DOHH2 (cell line): ENCODE results near the gene PACS2.

ENCODE experiments used
- H3F3A ChIP-seq: fragments of 200-600 bp; sonication (generic), shearing (Covaris generic); 2 replicates; pipeline ENCODE4 v1.6.0; 2016; ENCODE audit warnings: antibody characterized with exemption, mild to moderate bottlenecking; ENCODE audit not compliant: control insufficient read depth, insufficient read depth
- H3K27ac ChIP-seq: fragments of 200-600 bp; sonication (generic); 2 replicates; pipeline ENCODE4 v1.5.1; 2014; ENCODE audit warnings: low read depth, mild to moderate bottlenecking, low read length, moderate library complexity
- H3K27me3 ChIP-seq: fragments of 200-600 bp; sonication (generic); 2 replicates; pipeline ENCODE4 v1.6.1; 2014; ENCODE audit warnings: mild to moderate bottlenecking, low read length, mixed read lengths; ENCODE audit not compliant: control insufficient read depth
- H3K36me3 ChIP-seq: fragments of 200-600 bp; sonication (generic); 2 replicates; pipeline ENCODE4 v1.6.1; 2014; ENCODE audit warnings: mild to moderate bottlenecking, low read length, moderate library complexity, mixed read lengths; ENCODE audit not compliant: control insufficient read depth
- H3K4me1 ChIP-seq: fragments of 200-600 bp; sonication (generic); 2 replicates; pipeline ENCODE4 v1.6.1; 2014; ENCODE audit warnings: mild to moderate bottlenecking, low read length, mixed read lengths; ENCODE audit not compliant: control insufficient read depth
- H3K4me2 ChIP-seq: fragments of 200-600 bp; sonication (generic); 2 replicates; pipeline ENCODE4 v1.6.0; 2014; ENCODE audit warnings: mild to moderate bottlenecking, low read length, moderate library complexity
- H3K4me3 ChIP-seq: fragments of 200-600 bp; sonication (generic); 2 replicates; pipeline ENCODE4 v1.5.1; 2014; ENCODE audit warnings: mild to moderate bottlenecking, low read length, mixed read lengths
- H3K79me2 ChIP-seq: fragments of 200-600 bp; sonication (generic); 2 replicates; pipeline ENCODE4 v1.6.1; 2014; ENCODE audit warnings: mild to moderate bottlenecking, low read length, mixed read lengths; ENCODE audit not compliant: control insufficient read depth
- H3K9me2 ChIP-seq: fragments of 200-600 bp; sonication (generic); replicated peaks from 2 replicates; pipeline ENCODE4 v1.6.1; 2014; ENCODE audit warnings: mild to moderate bottlenecking, low read length, mixed read lengths; ENCODE audit not compliant: control insufficient read depth
- H3K9me3 ChIP-seq: fragments of 200-600 bp; sonication (generic); 2 replicates; pipeline ENCODE4 v1.6.1; 2014; ENCODE audit warnings: antibody characterized with exemption, low read length, mixed read lengths; ENCODE audit not compliant: control insufficient read depth, insufficient read depth
- H4K20me1 ChIP-seq: fragments of 200-600 bp; sonication (generic); 2 replicates; pipeline ENCODE4 v1.6.0; 2014; ENCODE audit warnings: low read depth, mild to moderate bottlenecking, antibody characterized with exemption, low read length, moderate library complexity; ENCODE audit not compliant: control insufficient read depth, insufficient read depth
- CTCF ChIP-seq: fragments of 200-600 bp; sonication (generic); IDR thresholded peaks from one replicate; pipeline ENCODE4 v1.5.1; 2014; ENCODE audit warnings: antibody characterized with exemption, mild to moderate bottlenecking, low read depth, low read length; ENCODE audit not compliant: poor library complexity, severe bottlenecking
- EZH2phosphoT487 ChIP-seq: fragments of 200-600 bp; sonication (generic); IDR thresholded peaks from 2 replicates; pipeline ENCODE4 v1.6.1; 2017; ENCODE audit warnings: borderline replicate concordance, mild to moderate bottlenecking, antibody characterized with exemption, low read length, moderate library complexity, mixed read lengths

PACS2 gene

GRCh38 chr14:105378873-105379685 is 64.5 kb downstream of the PACS2 start:
- Histone ChIP-seq H3K4me1 (peaks cover 6% of the 10 kb centered on the region; the same call in 1 of the 2 replicates), H4K20me1 (no peaks in the 10 kb centered on the region), H3K36me3 (no peaks in the 10 kb centered on the region), H3K9me2 (no peaks in the 10 kb centered on the region), H3K79me2 (no peaks in the 10 kb centered on the region), H3K9me3 (no peaks in the 10 kb centered on the region), H3K4me3 (no peak overlapping the region), H3F3A (no peaks in the 10 kb centered on the region), H3K27me3 (no peaks in the 10 kb centered on the region), H3K27ac (no peak overlapping the region), H3K4me2 (no peak overlapping the region)
- TF ChIP-seq CTCF (no peak), EZH2phosphoT487 (no peak)

GRCh38 chr14:105379946-105380345 is 65.4 kb downstream of the PACS2 start:
- Histone ChIP-seq H3K9me2 (no peaks in the 10 kb centered on the region), H3K4me3 (no peak overlapping the region), H4K20me1 (no peaks in the 10 kb centered on the region), H3K79me2 (no peaks in the 10 kb centered on the region), H3K9me3 (no peaks in the 10 kb centered on the region), H3F3A (no peaks in the 10 kb centered on the region), H3K27me3 (no peaks in the 10 kb centered on the region), H3K4me2 (no peak overlapping the region), H3K4me1 (peaks cover 6% of the 10 kb centered on the region; the same call in 1 of the 2 replicates), H3K36me3 (no peaks in the 10 kb centered on the region), H3K27ac (no peak overlapping the region)
- TF ChIP-seq CTCF (no peak), EZH2phosphoT487 (no peak)

- no peak overlapping the region for H3K27ac ChIP-seq
- no peaks in the 10 kb centered on the region for H3K9me2 ChIP-seq
- no peak overlapping the region for H3K4me3 ChIP-seq
- no peaks in the 10 kb centered on the region for H4K20me1 ChIP-seq
- no peaks in the 10 kb centered on the region for H3K36me3 ChIP-seq
- H3K4me1 ChIP-seq: peaks cover 3% of the 10 kb centered on the region; the same call in 1 of the 2 replicates
- no peaks in the 10 kb centered on the region for H3K27me3 ChIP-seq
- no peak for TF ChIP-seq CTCF
- no peak for TF ChIP-seq EZH2phosphoT487
- no peaks in the 10 kb centered on the region for H3F3A ChIP-seq
- H3K9me3 ChIP-seq: no peaks in the 10 kb centered on the region
- H3K79me2 ChIP-seq: no peaks in the 10 kb centered on the region
- no peak overlapping the region for H3K4me2 ChIP-seq
Observed at GRCh38 chr14:105380756-105381155, 66.2 kb downstream of the PACS2 start.
